Osteoblast (primary cell): ENCODE results near the gene HCN1. TPM values are rescaled to one million over a fixed set of nuclear protein-coding genes. Genes with fewer than 3 reads are reported as not detected.

Source experiments
- DNase-seq: peaks from one replicate; pipeline ENCODE4 v3.0.0; 2011; ENCODE audit warnings: low spot score, mixed read lengths; ENCODE audit not compliant: insufficient read length; ENCODE audit errors: missing footprints
- H2AFZ ChIP-seq: 2 replicates; pipeline ENCODE4 v1.6.0; 2011; ENCODE audit warnings: mild to moderate bottlenecking, low read length
- H3K27ac ChIP-seq: 2 replicates; pipeline ENCODE4 v1.5.1; 2011; ENCODE audit warnings: mild to moderate bottlenecking, low read depth, low read length, moderate library complexity
- H3K27me3 ChIP-seq: 2 replicates; pipeline ENCODE4 v1.6.0; 2012; ENCODE audit warnings: mild to moderate bottlenecking, control low read depth, inconsistent platforms, low read length, moderate library complexity; ENCODE audit not compliant: insufficient read depth
- H3K36me3 ChIP-seq: 2 replicates; pipeline ENCODE4 v1.5.1; 2011; ENCODE audit warnings: mild to moderate bottlenecking, low read length, control low read depth, moderate library complexity; ENCODE audit not compliant: insufficient read depth
- H3K4me1 ChIP-seq: 2 replicates; pipeline ENCODE4 v1.5.1; 2011; ENCODE audit warnings: mild to moderate bottlenecking, low read length, control low read depth, moderate library complexity; ENCODE audit not compliant: insufficient read depth
- H3K4me2 ChIP-seq: 2 replicates; pipeline ENCODE4 v1.6.0; 2011; ENCODE audit warnings: mild to moderate bottlenecking, low read length; ENCODE audit not compliant: insufficient read depth
- H3K4me3 ChIP-seq: fragments of 200-600 bp; sonication (generic); 3 replicates; pipeline ENCODE4 v1.5.1; 2012; ENCODE audit warnings: mild to moderate bottlenecking, low read length, inconsistent platforms; ENCODE audit not compliant: insufficient read depth
- H3K79me2 ChIP-seq: 2 replicates; pipeline ENCODE4 v1.6.0; 2012; ENCODE audit warnings: mild to moderate bottlenecking, low read length, control low read depth, inconsistent platforms; ENCODE audit not compliant: insufficient read depth
- H3K9me3 ChIP-seq: 2 replicates; pipeline ENCODE4 v1.5.1; 2011; ENCODE audit warnings: low read depth, low read length, control low read depth
- H4K20me1 ChIP-seq: 2 replicates; pipeline ENCODE4 v1.6.0; 2012; ENCODE audit warnings: mild to moderate bottlenecking, low read length, control low read depth; ENCODE audit not compliant: insufficient read depth
- total RNA-seq: library from RNA; depleted of rRNA; stranded (reverse); fragments of >200 nt; gene quantifications from 2 replicates; pipeline ENCODE4 v1.2.3, GENCODE V29; 2012
- TF ChIP-seq, protein P1 (sequence below): IDR thresholded peaks from 2 replicates; pipeline ENCODE4 v1.5.1; 2011; ENCODE audit warnings: mild to moderate bottlenecking, low read depth, low read length, moderate library complexity; ENCODE audit errors: extremely low read depth

Gene HCN1
- total RNA-seq, 1 donor: not detected

DNA sequence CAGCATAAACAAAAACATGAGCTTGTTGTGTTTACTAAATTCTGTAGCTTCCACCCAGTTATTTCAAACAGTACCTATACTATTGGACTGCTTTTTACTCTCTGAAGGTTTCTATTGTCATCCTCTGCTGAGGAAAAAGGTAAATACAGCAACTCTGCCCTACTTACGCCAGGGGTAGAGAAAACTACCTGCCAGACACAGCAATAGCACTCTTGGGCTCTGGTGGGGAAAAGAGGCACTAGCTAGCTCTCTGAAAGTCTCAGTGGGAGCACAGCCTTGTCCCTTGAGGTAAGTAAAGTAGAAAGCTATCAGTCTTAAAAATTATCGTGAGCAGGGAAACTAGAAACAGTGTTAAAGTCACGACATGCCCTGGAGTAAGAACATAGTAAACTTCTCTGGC lies 3.7 kb downstream of the HCN1 start:
- no peaks in the 10 kb centered on the region for H4K20me1 ChIP-seq
- no peaks in the 10 kb centered on the region for H3K36me3 ChIP-seq
- H3K9me3 ChIP-seq: no peaks in the 10 kb centered on the region
- no peak overlapping the region for H2AFZ ChIP-seq
- no peak overlapping the region for H3K4me3 ChIP-seq
- no peaks in the 10 kb centered on the region for H3K4me1 ChIP-seq
- no peak overlapping the region for H3K4me2 ChIP-seq
- H3K79me2 ChIP-seq: no peaks in the 10 kb centered on the region
- peaks cover 6% of the 10 kb centered on the region for H3K27me3 ChIP-seq
- DNase-seq: no peak
- TF ChIP-seq, protein P1, sequence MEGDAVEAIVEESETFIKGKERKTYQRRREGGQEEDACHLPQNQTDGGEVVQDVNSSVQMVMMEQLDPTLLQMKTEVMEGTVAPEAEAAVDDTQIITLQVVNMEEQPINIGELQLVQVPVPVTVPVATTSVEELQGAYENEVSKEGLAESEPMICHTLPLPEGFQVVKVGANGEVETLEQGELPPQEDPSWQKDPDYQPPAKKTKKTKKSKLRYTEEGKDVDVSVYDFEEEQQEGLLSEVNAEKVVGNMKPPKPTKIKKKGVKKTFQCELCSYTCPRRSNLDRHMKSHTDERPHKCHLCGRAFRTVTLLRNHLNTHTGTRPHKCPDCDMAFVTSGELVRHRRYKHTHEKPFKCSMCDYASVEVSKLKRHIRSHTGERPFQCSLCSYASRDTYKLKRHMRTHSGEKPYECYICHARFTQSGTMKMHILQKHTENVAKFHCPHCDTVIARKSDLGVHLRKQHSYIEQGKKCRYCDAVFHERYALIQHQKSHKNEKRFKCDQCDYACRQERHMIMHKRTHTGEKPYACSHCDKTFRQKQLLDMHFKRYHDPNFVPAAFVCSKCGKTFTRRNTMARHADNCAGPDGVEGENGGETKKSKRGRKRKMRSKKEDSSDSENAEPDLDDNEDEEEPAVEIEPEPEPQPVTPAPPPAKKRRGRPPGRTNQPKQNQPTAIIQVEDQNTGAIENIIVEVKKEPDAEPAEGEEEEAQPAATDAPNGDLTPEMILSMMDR: no peak
- H3K27ac ChIP-seq: no peak overlapping the region

DNA sequence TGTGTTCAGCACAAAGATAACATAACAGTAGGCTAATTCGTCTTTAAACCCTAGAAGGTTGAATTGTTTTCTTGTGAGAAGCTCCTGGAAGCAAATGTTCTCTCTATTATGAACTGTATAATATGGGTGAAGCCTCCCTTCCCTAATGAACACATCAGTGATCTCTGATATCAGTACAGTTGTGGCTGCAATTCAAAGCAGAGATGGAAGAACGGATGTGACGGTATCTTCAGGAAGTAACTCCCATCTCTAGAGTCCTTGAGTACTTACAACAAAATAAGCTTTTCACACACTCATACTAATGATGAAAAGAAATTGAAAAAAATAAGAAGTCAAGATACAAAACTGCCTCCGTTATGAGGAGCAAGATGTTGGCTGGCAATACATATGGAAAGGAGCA lies 4.5 kb downstream of the HCN1 start:
- TF ChIP-seq, protein P1: no peak
- Histone ChIP-seq H3K36me3 (no peaks in the 10 kb centered on the region), H2AFZ (no peak overlapping the region), H3K4me2 (no peak overlapping the region), H3K9me3 (no peaks in the 10 kb centered on the region), H3K4me3 (no peak overlapping the region), H3K27ac (no peak overlapping the region), H3K27me3 (peaks cover 6% of the 10 kb centered on the region), H3K4me1 (no peaks in the 10 kb centered on the region), H4K20me1 (no peaks in the 10 kb centered on the region), H3K79me2 (no peaks in the 10 kb centered on the region)
- DNase-seq: no peak

DNA sequence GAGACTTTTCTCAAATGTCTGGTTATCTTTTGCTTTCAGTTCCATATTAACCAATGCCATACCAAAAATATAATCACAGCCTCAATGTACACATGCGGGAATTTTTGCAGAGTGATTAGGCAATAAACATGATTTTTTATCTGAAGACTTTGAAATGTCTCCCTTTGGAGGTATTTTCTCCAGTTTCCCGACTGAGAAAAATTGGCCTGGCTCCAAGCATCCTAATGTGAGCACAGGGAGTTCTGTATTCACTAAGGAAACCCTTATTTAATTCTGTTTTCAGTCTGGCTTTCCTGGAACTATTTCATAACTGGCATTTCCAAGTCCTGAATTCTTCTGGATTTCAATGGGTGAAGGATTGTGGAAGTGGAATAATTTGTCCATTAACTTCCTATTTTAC lies 8.5 kb downstream of the HCN1 start:
- TF ChIP-seq, protein P1: no peak
- Histone ChIP-seq H3K4me2 (no peak overlapping the region), H2AFZ (no peak overlapping the region), H3K4me3 (no peak overlapping the region), H4K20me1 (no peaks in the 10 kb centered on the region), H3K9me3 (no peaks in the 10 kb centered on the region), H3K79me2 (no peaks in the 10 kb centered on the region), H3K27ac (no peak overlapping the region), H3K27me3 (no peaks in the 10 kb centered on the region), H3K4me1 (no peaks in the 10 kb centered on the region), H3K36me3 (no peaks in the 10 kb centered on the region)
- no peak for DNase-seq

DNA sequence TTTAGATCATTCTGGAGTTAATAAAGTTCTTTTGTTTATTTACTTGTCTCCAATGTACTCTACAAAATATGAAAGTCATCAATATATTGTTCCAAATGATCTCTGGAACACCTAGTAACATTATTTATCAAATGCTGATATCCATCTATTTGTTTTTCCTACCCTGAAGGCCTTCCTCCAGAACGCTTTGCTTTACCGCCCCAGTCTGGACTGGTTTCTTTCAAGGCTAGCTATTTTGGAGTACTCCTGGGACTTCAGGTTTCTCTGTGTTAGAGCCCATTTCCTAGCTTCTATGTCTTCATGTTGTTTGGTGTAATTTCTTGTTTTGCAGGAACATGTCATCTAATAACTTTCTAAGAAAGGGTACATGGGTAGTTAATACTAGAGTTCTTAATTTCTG lies 9.6 kb downstream of the HCN1 start:
- TF ChIP-seq, protein P1: no peak

More for the DNA sequence above, 9.6 kb downstream of the HCN1 start:
- Histone ChIP-seq H3K27ac (no peak overlapping the region), H4K20me1 (no peaks in the 10 kb centered on the region), H2AFZ (no peak overlapping the region), H3K79me2 (no peaks in the 10 kb centered on the region), H3K27me3 (no peaks in the 10 kb centered on the region), H3K4me3 (no peak overlapping the region), H3K9me3 (no peaks in the 10 kb centered on the region), H3K4me1 (no peaks in the 10 kb centered on the region), H3K4me2 (no peak overlapping the region), H3K36me3 (no peaks in the 10 kb centered on the region)
- DNase-seq: no peak
